PFSK-1 (cell line): ENCODE data around the gene PPP1R15B.

ENCODE experiments used
- POLR2AphosphoS5 ChIP-seq: IDR thresholded peaks from 2 replicates; pipeline ENCODE4 v1.6.1; 2012; ENCODE audit warnings: low read depth, mild to moderate bottlenecking, control low read depth, low read length, moderate library complexity
- TF ChIP-seq, protein P1 (sequence below), 2 experiments: IDR thresholded peaks; 2 replicates each; pipeline versions ENCODE4 v1.6.1 to v1.8.0; 2011 to 2012; ENCODE audit warnings: low read depth in 2 of 2, low read length in 2 of 2, control low read depth in 1 of 2, inconsistent platforms in 1 of 2, mild to moderate bottlenecking in 1 of 2, moderate library complexity in 1 of 2; ENCODE audit not compliant: insufficient read depth in 1 of 2

DNA sequence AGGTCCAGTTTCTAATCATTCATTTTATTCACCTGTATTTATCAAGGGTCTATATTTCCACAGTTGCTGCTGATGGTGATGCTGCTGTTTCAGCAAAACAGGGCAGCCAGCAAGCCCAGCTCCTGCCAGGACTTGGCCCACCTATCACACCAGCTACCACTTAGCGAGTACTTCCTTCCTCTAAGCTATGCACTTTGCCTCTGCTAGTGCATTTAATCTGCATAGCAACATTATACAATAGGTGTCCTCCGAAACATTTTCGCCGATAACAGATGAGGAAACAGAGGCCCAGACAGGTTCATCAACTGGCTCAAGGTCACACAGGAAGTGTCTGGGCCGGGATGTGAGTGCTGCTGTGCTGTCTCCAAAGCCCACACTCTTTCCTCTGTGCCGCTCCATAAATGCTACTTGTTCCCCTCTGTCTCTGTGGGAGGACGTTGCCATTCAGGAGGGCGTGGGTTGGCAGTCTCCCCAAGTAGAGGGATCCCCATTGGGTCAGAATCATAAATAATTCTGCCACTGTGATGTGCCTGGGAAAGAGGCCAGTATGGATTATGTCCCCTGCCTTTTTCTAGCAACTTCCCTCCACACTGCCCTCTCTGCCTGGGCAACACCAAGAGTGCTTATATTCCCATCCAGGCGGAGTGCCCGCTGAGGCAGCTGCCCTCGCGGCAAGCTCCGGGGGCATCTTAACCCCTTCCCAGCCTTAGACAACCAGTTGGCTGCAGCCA, 42.5 kb downstream of the PPP1R15B start:
- TF ChIP-seq, protein P1, sequence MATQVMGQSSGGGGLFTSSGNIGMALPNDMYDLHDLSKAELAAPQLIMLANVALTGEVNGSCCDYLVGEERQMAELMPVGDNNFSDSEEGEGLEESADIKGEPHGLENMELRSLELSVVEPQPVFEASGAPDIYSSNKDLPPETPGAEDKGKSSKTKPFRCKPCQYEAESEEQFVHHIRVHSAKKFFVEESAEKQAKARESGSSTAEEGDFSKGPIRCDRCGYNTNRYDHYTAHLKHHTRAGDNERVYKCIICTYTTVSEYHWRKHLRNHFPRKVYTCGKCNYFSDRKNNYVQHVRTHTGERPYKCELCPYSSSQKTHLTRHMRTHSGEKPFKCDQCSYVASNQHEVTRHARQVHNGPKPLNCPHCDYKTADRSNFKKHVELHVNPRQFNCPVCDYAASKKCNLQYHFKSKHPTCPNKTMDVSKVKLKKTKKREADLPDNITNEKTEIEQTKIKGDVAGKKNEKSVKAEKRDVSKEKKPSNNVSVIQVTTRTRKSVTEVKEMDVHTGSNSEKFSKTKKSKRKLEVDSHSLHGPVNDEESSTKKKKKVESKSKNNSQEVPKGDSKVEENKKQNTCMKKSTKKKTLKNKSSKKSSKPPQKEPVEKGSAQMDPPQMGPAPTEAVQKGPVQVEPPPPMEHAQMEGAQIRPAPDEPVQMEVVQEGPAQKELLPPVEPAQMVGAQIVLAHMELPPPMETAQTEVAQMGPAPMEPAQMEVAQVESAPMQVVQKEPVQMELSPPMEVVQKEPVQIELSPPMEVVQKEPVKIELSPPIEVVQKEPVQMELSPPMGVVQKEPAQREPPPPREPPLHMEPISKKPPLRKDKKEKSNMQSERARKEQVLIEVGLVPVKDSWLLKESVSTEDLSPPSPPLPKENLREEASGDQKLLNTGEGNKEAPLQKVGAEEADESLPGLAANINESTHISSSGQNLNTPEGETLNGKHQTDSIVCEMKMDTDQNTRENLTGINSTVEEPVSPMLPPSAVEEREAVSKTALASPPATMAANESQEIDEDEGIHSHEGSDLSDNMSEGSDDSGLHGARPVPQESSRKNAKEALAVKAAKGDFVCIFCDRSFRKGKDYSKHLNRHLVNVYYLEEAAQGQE (IDR thresholded peaks at IDR 0.05; ENCODE audit: insufficient read depth in 1 of 2, low read depth in 2 of 2, low read length in 2 of 2) = no peak
- no peak for TF ChIP-seq POLR2AphosphoS5
